K562 (cell line): ENCODE measurements around the gene KRT8. TPM values are rescaled to one million over a fixed set of nuclear protein-coding genes. Genes with fewer than 3 reads are reported as not detected.
A peak's percentile ranks its signal among the peaks of the same experiment; 100 is the strongest.

ENCODE experiments used
- ATAC-seq: fragments of 200-7000 bp; cut with Tn5 transposase; 3 replicates; pipeline ENCODE4 v1.9.1; 2020; ENCODE audit warnings: moderate library complexity
- BruUV-seq: library from RNA; stranded (reverse); fragments of 400-500 nt; replicated peaks from 2 replicates; lab custom pipeline; 2021; lab: Mats Ljungman, UMichigan
- CTCF ChIA-PET: fragments of 300-600 bp; formaldehyde crosslinking; extraction: SDS; loops from one replicate; lab custom pipeline; 2021; ENCODE audit warnings: low intra/inter-chr PET ratio; lab: Yijun Ruan, JAX
- POLR2A ChIA-PET: fragments of 300-600, 350-650 bp; sonication (Branson Sonifier 250); formaldehyde crosslinking; extraction: SDS; loops from one replicate; lab custom pipeline; 2021; ENCODE audit warnings: antibody characterized with exemption, inconsistent platforms; lab: Yijun Ruan, JAX
- DNase-seq, 4 experiments: peaks; one replicate each; pipeline versions ENCODE4 v3.0.0 to v3.0.0-alpha.2; 2011 to 2018; ENCODE audit warnings: low spot score in 3 of 4, mixed read lengths in 3 of 4; ENCODE audit errors: extremely low read depth in 1 of 4
- FAIRE-seq: peaks from 2 replicates; lab custom pipeline; 2011; peaks lifted over from hg19 to GRCh38; lab: Jason Lieb, UNC
- H2AFZ ChIP-seq: 2 replicates; pipeline ENCODE4 v1.6.0; 2011; ENCODE audit warnings: low read depth, low read length, control low read depth, inconsistent platforms
- H3K27ac ChIP-seq: fragments of 200-600 bp; 3 replicates; pipeline ENCODE4 v1.8.0; 2011; ENCODE audit warnings: low read depth, mild to moderate bottlenecking, control low read depth, inconsistent platforms, low read length, moderate library complexity, mixed read lengths; ENCODE audit errors: extremely low read depth
- H3K27me3 ChIP-seq, 2 experiments: fragments of 300-600 bp in 1 of 2; 2 replicates in 1 of 2; 3 replicates in 1 of 2; pipeline versions ENCODE4 v1.6.0 to v1.8.0; 2011; ENCODE audit warnings: inconsistent platforms in 2 of 2, low read length in 2 of 2, mild to moderate bottlenecking in 1 of 2, mixed read lengths in 1 of 2, moderate library complexity in 1 of 2; ENCODE audit not compliant: control insufficient read depth in 2 of 2, insufficient read depth in 2 of 2
- H3K36me3 ChIP-seq: fragments of 300-600 bp; 3 replicates; pipeline ENCODE4 v1.8.0; 2011; ENCODE audit warnings: mild to moderate bottlenecking, low read length, inconsistent platforms; ENCODE audit not compliant: control insufficient read depth, insufficient read depth
- H3K4me1 ChIP-seq, 2 experiments: fragments of 200-600 bp in 1 of 2; replicated peaks in 1 of 2; 2 replicates in 1 of 2; 3 replicates in 1 of 2; pipeline versions ENCODE4 v1.5.1 to v1.8.0; 2011; ENCODE audit warnings: inconsistent platforms in 2 of 2, low read length in 2 of 2, mild to moderate bottlenecking in 1 of 2, mixed read lengths in 1 of 2, moderate library complexity in 1 of 2; ENCODE audit not compliant: control insufficient read depth in 2 of 2, insufficient read depth in 2 of 2
- H3K4me2 ChIP-seq: 2 replicates; pipeline ENCODE4 v1.6.1; 2011; ENCODE audit warnings: low read length, control low read depth, inconsistent platforms, mixed read lengths; ENCODE audit not compliant: insufficient read depth
- H3K4me3 ChIP-seq: fragments of 200-600 bp; sonication (generic), shearing (Covaris generic); 2 replicates; pipeline ENCODE4 v1.5.1; 2016; ENCODE audit warnings: control low read depth, inconsistent platforms
- H3K79me2 ChIP-seq: fragments of 200-600 bp; 3 replicates; pipeline ENCODE4 v1.8.0; 2011; ENCODE audit warnings: low read length, inconsistent platforms; ENCODE audit not compliant: control insufficient read depth, insufficient read depth
- H3K9ac ChIP-seq, 2 experiments: 2 replicates each; pipeline versions ENCODE4 v1.6.0 to v1.6.1; 2011; ENCODE audit warnings: low read depth in 2 of 2, low read length in 2 of 2, control low read depth in 1 of 2, inconsistent platforms in 1 of 2, mild to moderate bottlenecking in 1 of 2, mixed read lengths in 1 of 2; ENCODE audit not compliant: insufficient read depth in 1 of 2
- H3K9me1 ChIP-seq: one replicate; pipeline ENCODE4 v1.6.0; 2011; ENCODE audit warnings: inconsistent platforms, mild to moderate bottlenecking, low read length, moderate library complexity; ENCODE audit not compliant: control insufficient read depth, insufficient read depth
- H3K9me3 ChIP-seq: replicated peaks from 2 replicates; pipeline ENCODE4 v1.5.1; 2011; ENCODE audit warnings: low read depth, low read length, inconsistent platforms; ENCODE audit not compliant: control insufficient read depth, insufficient read depth
- H4K20me1 ChIP-seq: replicated peaks from 2 replicates; pipeline ENCODE4 v1.6.1; 2011; ENCODE audit warnings: low read length, inconsistent platforms, mixed read lengths; ENCODE audit not compliant: control insufficient read depth, insufficient read depth
- MBD1 ChIP-seq: fragments of 250-450 bp; sonication (Bioruptor Pico); IDR thresholded peaks from 2 replicates; pipeline ENCODE4 v1.8.0; 2022; ENCODE audit warnings: inconsistent platforms
- RBM39 ChIP-seq: fragments of 200-400 bp; formaldehyde crosslinking; optimal IDR thresholded peaks from 2 replicates; pipeline ENCODE3; 2018; ENCODE audit warnings: low read depth, low read length
- WGBS: fragments of 100-300 bp; shearing (Covaris generic); methylation state at CpG from one replicate; pipeline ENCODE4 v1.1.6; 2016; ENCODE audit warnings: low coverage, mixed read lengths; ENCODE audit not compliant: insufficient coverage; ENCODE audit errors: missing lambda C conversion rate; 5-methylcytosine and 5-hydroxymethylcytosine counted together
- in situ Hi-C: fragments of 300-500 bp; cut with MboI; formaldehyde crosslinking; loops from 4 replicates; pipeline ENCODE4 v1.15.0; 2018; ENCODE audit warnings: inconsistent platforms, mixed read lengths
- intact Hi-C: fragments of 100-400 bp; cut with micrococcal nuclease; formaldehyde crosslinking; loops from 2 replicates; pipeline ENCODE4 v1.14.2; 2022
- polyA plus RNA-seq, 8 experiments: library from polyadenylated mRNA; depleted of rRNA in 4 of 8; stranded (reverse) in 5 of 8; unstranded in 3 of 8; fragments of >200 nt; fragmentation: Nextera tagmentation in 2 of 8; fragmentation: Illumina TruSeq in 1 of 8; extraction: Ambion mirVana in 2 of 8; extraction: Trizol in 1 of 8; gene quantifications; 2 replicates each; pipeline versions ENCODE4 v1.2.1 to v1.2.3, GENCODE V29; 2011 to 2014; ENCODE audit warnings: inconsistent platforms in 1 of 8, missing spikeins in 1 of 8
- total RNA-seq, 7 experiments: library from RNA; depleted of rRNA in 6 of 7; stranded (reverse); fragments of >200 nt in 6 of 7; fragmentation: Illumina TruSeq in 2 of 7; extraction: Trizol in 2 of 7; gene quantifications; 2 replicates each; pipeline versions ENCODE4 v1.2.1 to v1.2.3, GENCODE V29; 2011 to 2021; ENCODE audit warnings: low replicate concordance in 1 of 7

KRT8 gene
- total and polyA plus RNA-seq, 9 of the 15 experiments (the other 6 are each of a cell fraction or from before 2014, with no cell fraction given) = 41.5 to 661 (median 260) TPM

- Histone ChIP-seq H3K36me3 (peaks cover 60% of the 10 kb centered on the region; the same call in 2 of the 3 replicates), H3K9me1 (peaks cover 3% of the 10 kb centered on the region), H3K9me3 (no peaks in the 10 kb centered on the region), H3K4me2 (no peak overlapping the region), H3K4me3 (no peak overlapping the region), H3K9ac (peak overlapping the region in 1 of 2 experiments; percentile 59; a peak in 1 of 4 replicates), H3K79me2 (peaks cover 41% of the 10 kb centered on the region), H4K20me1 (peaks cover 6% of the 10 kb centered on the region; the same call in 1 of the 2 replicates), H3K4me1 (peaks cover 20 to 39% of the 10 kb centered on the region in 2 experiments), H2AFZ (no peak overlapping the region), H3K27me3 (no peaks in the 10 kb centered on the region), H3K27ac (no peak overlapping the region)
- FAIRE-seq = no peak
- no peak for TF ChIP-seq MBD1 (CRISPR knock-in tag)
- no peak for TF ChIP-seq RBM39
- no peak for ATAC-seq
- in situ Hi-C loops = no loop called here
- TSS peak; percentile 8 for BruUV-seq
- ChIA-PET POLR2A (interaction anchor here (1.2 to 4.2 kb wide), 2 partner anchors 15 to 50 kb away, joined by 6 to 35 read pairs; partner anchors contain the start of gene KRT18), CTCF (interaction anchor here (1.6 kb wide), 1 partner anchor 80 kb away, joined by 7 read pairs; no protein-coding TSS in a partner anchor)
- 70% methylated on average over 7 of the region's 7 CpGs for WGBS
- intact Hi-C loops = no loop called here
- no peak for DNase-seq
These were observed 3.8 kb downstream of the KRT8 start for GRCh38 chr12:52900896-52901714.
